ENCODE data around the gene NME3.

- TF ChIP-seq YY1 (IDR thresholded peaks at IDR 0.05; ENCODE audit: insufficient read depth, insufficient read length) (no peak), ZNF274 (IDR thresholded peaks at IDR 0.05; ENCODE audit: low read depth, low read length) (no peak)
Measured at GRCh38 chr16:1779741-1780676, 8.7 kb upstream of the NME3 start.

All from NT2/D1 (cell line).